ENCODE results near the gene ADAMTS14. TPM values are rescaled to one million over a fixed set of nuclear protein-coding genes. Genes with fewer than 3 reads are reported as not detected.

The ADAMTS14 gene
- total RNA-seq, 2 experiments from 2014 or later, result 0.16 to 0.25 TPM

DNA sequence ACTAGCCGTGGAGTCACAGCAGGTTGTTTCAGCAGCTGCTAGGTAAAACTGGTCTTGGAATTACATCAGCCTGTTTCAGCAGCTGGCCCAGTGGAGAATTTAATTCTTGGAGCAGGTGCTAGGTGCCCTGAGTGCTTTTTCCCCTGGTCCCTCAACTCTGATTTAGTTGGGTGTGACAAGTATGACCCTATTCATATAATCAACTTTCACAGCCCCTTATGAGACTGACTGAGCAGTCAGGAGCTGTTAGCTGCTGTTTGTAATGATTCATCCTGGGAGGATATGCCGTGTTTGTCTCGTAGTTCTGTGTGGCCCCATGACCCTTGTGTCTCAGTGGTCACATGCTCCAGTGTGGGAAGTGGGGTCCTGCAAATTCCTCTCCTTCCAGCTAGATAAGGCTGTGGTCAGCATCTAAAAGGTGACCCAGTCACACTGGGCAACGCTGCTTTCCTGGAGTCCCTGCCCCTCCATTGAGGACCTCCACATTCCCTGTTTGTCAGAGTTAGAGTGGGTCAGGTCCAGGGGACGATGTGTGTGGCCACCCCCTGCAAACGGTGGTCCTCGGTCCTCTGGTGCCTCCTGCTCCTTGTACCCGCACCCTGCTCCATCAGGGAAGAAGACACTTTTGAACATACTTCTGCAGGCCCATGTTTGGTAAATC is 84.5 kb downstream of the ADAMTS14 start:
- H3K4me1 Mint-ChIP-seq (ENCODE audit: low read depth), result peaks cover 8% of the 10 kb centered on the region
- H3K9me3 Mint-ChIP-seq, result no peaks in the 10 kb centered on the region
- no peak for DNase-seq
- no peaks in the 10 kb centered on the region for H3K36me3 Mint-ChIP-seq (ENCODE audit: low read depth)
- TF ChIP-seq, protein P1, sequence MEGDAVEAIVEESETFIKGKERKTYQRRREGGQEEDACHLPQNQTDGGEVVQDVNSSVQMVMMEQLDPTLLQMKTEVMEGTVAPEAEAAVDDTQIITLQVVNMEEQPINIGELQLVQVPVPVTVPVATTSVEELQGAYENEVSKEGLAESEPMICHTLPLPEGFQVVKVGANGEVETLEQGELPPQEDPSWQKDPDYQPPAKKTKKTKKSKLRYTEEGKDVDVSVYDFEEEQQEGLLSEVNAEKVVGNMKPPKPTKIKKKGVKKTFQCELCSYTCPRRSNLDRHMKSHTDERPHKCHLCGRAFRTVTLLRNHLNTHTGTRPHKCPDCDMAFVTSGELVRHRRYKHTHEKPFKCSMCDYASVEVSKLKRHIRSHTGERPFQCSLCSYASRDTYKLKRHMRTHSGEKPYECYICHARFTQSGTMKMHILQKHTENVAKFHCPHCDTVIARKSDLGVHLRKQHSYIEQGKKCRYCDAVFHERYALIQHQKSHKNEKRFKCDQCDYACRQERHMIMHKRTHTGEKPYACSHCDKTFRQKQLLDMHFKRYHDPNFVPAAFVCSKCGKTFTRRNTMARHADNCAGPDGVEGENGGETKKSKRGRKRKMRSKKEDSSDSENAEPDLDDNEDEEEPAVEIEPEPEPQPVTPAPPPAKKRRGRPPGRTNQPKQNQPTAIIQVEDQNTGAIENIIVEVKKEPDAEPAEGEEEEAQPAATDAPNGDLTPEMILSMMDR (IDR thresholded peaks at IDR 0.05), result no peak
- CTCF ChIA-PET, result interaction anchor here (1.6 to 9.3 kb wide), 4 partner anchors 14 to 206 kb away, joined by 5 to 83 read pairs (median 20); no protein-coding TSS in a partner anchor
- no peaks in the 10 kb centered on the region for H3K27me3 Mint-ChIP-seq
- no peak overlapping the region for H3K4me3 Mint-ChIP-seq
- POLR2A ChIA-PET, result no interaction called here
- intact Hi-C loops (cut with micrococcal nuclease), result no loop called here
- ATAC-seq, result no peak
- H3K27ac Mint-ChIP-seq, result no peak overlapping the region

DNA sequence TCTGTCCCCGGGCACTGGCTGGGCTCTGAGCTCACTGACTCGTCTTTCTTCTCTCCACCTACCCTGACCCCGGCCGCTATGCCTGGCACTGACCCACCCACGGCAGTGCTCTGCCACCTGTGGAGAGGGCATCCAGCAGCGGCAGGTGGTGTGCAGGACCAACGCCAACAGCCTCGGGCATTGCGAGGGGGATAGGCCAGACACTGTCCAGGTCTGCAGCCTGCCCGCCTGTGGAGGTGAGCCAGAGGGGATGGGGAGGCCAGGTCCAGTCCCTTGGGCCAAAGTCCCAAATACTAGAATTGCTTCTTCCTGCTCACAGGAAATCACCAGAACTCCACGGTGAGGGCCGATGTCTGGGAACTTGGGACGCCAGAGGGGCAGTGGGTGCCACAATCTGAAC is 85.5 kb downstream of the ADAMTS14 start:
- TF ChIP-seq, protein P1 (IDR thresholded peaks at IDR 0.05), result no peak
- ATAC-seq (no peak), DNase-seq (no peak)
- Mint-ChIP-seq H3K36me3 (ENCODE audit: low read depth) (no peaks in the 10 kb centered on the region), H3K27ac (no peak overlapping the region), H3K27me3 (no peaks in the 10 kb centered on the region), H3K4me1 (ENCODE audit: low read depth) (peaks cover 8% of the 10 kb centered on the region), H3K4me3 (no peak overlapping the region), H3K9me3 (no peaks in the 10 kb centered on the region)
- CTCF ChIA-PET, result interaction anchor here (0.7 to 9.3 kb wide), 14 partner anchors 12 to 227 kb away, joined by 3 to 83 read pairs (median 4); no protein-coding TSS in a partner anchor
- intact Hi-C loops (cut with micrococcal nuclease), result loop anchor here (2.0 kb wide), 2 partner anchors 139 to 207 kb away; no protein-coding TSS in a partner anchor
- POLR2A ChIA-PET, result no interaction called here

DNA sequence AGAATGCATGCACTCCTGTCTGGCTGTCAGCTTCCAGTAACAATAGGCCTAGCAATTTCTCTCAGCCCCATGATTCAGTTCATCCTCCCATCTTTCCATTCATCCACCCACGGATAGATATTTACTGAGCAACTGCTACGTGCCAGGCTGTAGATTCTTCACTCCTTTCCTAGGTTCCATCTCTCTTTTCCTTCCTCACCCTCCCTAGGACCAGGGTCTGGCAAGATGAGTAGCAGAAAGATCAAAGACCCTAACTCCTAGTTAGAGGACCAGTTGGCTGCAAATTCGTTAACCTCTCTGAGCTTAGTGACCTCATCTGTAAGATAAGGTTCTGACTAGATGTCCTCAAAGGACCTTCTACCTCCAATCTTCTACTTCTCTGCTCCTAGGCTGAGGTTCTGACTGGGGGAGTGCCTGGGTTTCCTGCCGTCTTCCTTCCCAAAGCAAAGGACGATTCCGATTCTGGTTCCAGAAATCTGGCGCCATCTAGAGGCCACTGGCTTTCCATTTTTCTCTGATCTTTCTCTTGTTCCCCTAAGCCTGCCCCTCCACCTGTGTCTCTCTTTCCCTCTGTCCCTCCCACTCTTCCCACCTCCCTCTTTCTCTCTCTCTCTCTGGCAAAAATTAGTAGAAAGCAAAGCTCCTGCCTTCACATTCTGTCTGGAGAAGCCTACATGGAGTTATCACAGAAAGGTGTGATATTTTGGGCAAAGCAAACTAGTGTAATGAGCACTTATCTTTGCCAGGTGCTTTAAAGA is 86.6 kb downstream of the ADAMTS14 start:
- ATAC-seq (peak; percentile 67), DNase-seq (peak; percentile 82)
- H3K4me3 Mint-ChIP-seq, result no peak overlapping the region
- H3K27ac Mint-ChIP-seq, result peak overlapping the region; percentile 17
- H3K4me1 Mint-ChIP-seq (ENCODE audit: low read depth), result peaks cover 8% of the 10 kb centered on the region
- intact Hi-C loops (cut with micrococcal nuclease), result loop anchor here (2.0 kb wide), 2 partner anchors 140 to 208 kb away; no protein-coding TSS in a partner anchor
- H3K9me3 Mint-ChIP-seq, result no peaks in the 10 kb centered on the region
- ChIA-PET CTCF (interaction anchor here (0.6 to 9.3 kb wide), 39 partner anchors 11 to 298 kb away, joined by 3 to 83 read pairs (median 3); no protein-coding TSS in a partner anchor), POLR2A (interaction anchor here (0.8 kb wide), 1 partner anchor 183 kb away, joined by 3 read pairs; no protein-coding TSS in a partner anchor)
- H3K27me3 Mint-ChIP-seq, result no peaks in the 10 kb centered on the region
- TF ChIP-seq, protein P1 (IDR thresholded peaks at IDR 0.05), result peak; percentile 84
- no peaks in the 10 kb centered on the region for H3K36me3 Mint-ChIP-seq (ENCODE audit: low read depth)

DNA sequence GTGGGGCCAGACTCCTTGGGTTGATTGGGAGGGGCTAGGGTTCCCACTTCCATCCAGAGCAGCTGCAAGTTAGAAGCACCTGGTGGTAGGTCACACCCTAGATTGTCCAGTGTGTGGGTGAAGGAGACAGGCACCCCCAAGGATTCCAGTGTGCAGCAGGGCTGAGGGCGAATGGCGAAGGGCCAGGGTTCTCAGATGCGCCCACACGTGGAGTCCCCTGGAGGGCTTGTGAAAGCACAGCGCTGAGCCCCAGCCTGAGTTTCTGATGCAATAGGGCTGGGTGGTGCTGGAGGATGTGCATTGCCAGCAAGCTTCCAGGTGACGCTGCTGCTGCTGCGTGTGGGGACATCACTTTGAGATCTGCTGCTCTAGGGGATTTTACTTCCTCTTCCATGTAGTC is 87.5 kb downstream of the ADAMTS14 start:
- no peaks in the 10 kb centered on the region for H3K36me3 Mint-ChIP-seq (ENCODE audit: low read depth)
- peak; percentile 50 for DNase-seq
- POLR2A ChIA-PET, result interaction anchor here (0.6 kb wide), 1 partner anchor 29 kb away, joined by 3 read pairs; no protein-coding TSS in a partner anchor
- no peaks in the 10 kb centered on the region for H3K9me3 Mint-ChIP-seq
- TF ChIP-seq, protein P1 (IDR thresholded peaks at IDR 0.05), result no peak
- ATAC-seq, result peak; percentile 71
- H3K4me1 Mint-ChIP-seq (ENCODE audit: low read depth), result peaks cover 8% of the 10 kb centered on the region
- no peak overlapping the region for H3K27ac Mint-ChIP-seq
- intact Hi-C loops (cut with micrococcal nuclease), result loop anchor here (2.0 kb wide), 2 partner anchors 141 to 209 kb away; no protein-coding TSS in a partner anchor
- CTCF ChIA-PET, result interaction anchor here (0.9 to 9.3 kb wide), 25 partner anchors 10 to 299 kb away, joined by 3 to 83 read pairs (median 5); no protein-coding TSS in a partner anchor
- no peaks in the 10 kb centered on the region for H3K27me3 Mint-ChIP-seq
- no peak overlapping the region for H3K4me3 Mint-ChIP-seq

Data from activated CD8-positive, alpha-beta T cell treated with anti-CD3 and anti-CD28 coated beads for 36 hours (primary cell).